Liver (tissue), 9 donors: Measurements from ENCODE around the gene EIF3F. TPM values are rescaled to one million over a fixed set of nuclear protein-coding genes. Genes with fewer than 3 reads are reported as not detected.

ENCODE experiments used
- DNase-seq: peaks from one replicate; pipeline ENCODE4 v3.0.0-alpha.2; 2017; ENCODE audit warnings: low spot score
- H3K27ac ChIP-seq, 2 donors: one replicate each; pipeline ENCODE4 v1.7.0; 2013; ENCODE audit warnings: inconsistent platforms in 2 of 2, low read length in 2 of 2, control low read depth in 1 of 2, low read depth in 1 of 2, mild to moderate bottlenecking in 1 of 2
- H3K27me3 ChIP-seq, 4 donors: one replicate each; pipeline versions ENCODE4 v1.6.1 to v1.7.0; 2013; ENCODE audit warnings: low read length in 3 of 4, inconsistent platforms in 1 of 4, mild to moderate bottlenecking in 1 of 4, moderate library complexity in 1 of 4; ENCODE audit not compliant: control insufficient read depth in 4 of 4, insufficient read depth in 4 of 4
- H3K36me3 ChIP-seq, 4 donors: one replicate each; pipeline versions ENCODE4 v1.6.1 to v1.7.0; 2013; ENCODE audit warnings: low read length in 3 of 4, mild to moderate bottlenecking in 3 of 4, low read depth in 1 of 4, moderate library complexity in 1 of 4; ENCODE audit not compliant: control insufficient read depth in 4 of 4, insufficient read depth in 3 of 4
- H3K4me1 ChIP-seq, 4 donors: one replicate each; pipeline versions ENCODE4 v1.6.1 to v1.7.0; 2013; ENCODE audit warnings: low read length in 3 of 4, mild to moderate bottlenecking in 3 of 4, moderate library complexity in 1 of 4; ENCODE audit not compliant: control insufficient read depth in 4 of 4, insufficient read depth in 4 of 4
- H3K4me3 ChIP-seq, 3 donors: one replicate each; pipeline versions ENCODE4 v1.6.1 to v1.7.0; 2013; ENCODE audit warnings: low read length in 3 of 3, control low read depth in 1 of 3, low read depth in 1 of 3, mild to moderate bottlenecking in 1 of 3
- H3K9ac ChIP-seq, 2 donors: one replicate each; pipeline ENCODE4 v1.7.0; 2013; ENCODE audit warnings: low read length in 2 of 2, mild to moderate bottlenecking in 2 of 2, moderate library complexity in 2 of 2, control low read depth in 1 of 2, low read depth in 1 of 2
- H3K9me3 ChIP-seq, 4 donors: one replicate each; pipeline versions ENCODE4 v1.6.1 to v1.7.0; 2013; ENCODE audit warnings: low read length in 3 of 4; ENCODE audit not compliant: control insufficient read depth in 4 of 4
- ATF3 ChIP-seq: IDR thresholded peaks from 2 replicates; pipeline ENCODE4 v1.6.1; 2016; ENCODE audit warnings: antibody characterized with exemption
- CTCF ChIP-seq: fragments of 150-350 bp; IDR thresholded peaks from 2 replicates; pipeline ENCODE4 v1.5.1; 2017; ENCODE audit warnings: improper control_type of control experiment, low read depth, low read length; ENCODE audit not compliant: missing input control
- EGR1 ChIP-seq, 2 donors: IDR thresholded peaks; 2 replicates each; pipeline ENCODE4 v1.6.1; 2016 to 2018; ENCODE audit warnings: antibody characterized with exemption in 2 of 2, low read depth in 2 of 2
- FOXA1 ChIP-seq: IDR thresholded peaks from 2 replicates; pipeline ENCODE4 v1.6.1; 2016; ENCODE audit warnings: antibody characterized with exemption
- FOXA2 ChIP-seq: IDR thresholded peaks from 2 replicates; pipeline ENCODE4 v1.6.1; 2016; ENCODE audit warnings: antibody characterized with exemption
- GABPA ChIP-seq, 2 donors: IDR thresholded peaks in 1 of 2; conservative IDR thresholded peaks in 1 of 2; 2 replicates each; pipeline ENCODE4 v1.6.1; 2016; ENCODE audit warnings: antibody characterized with exemption in 2 of 2, mild to moderate bottlenecking in 1 of 2, moderate library complexity in 1 of 2
- HNF4A ChIP-seq, 2 donors: conservative IDR thresholded peaks; 2 replicates each; pipeline ENCODE4 v1.6.1; 2016; ENCODE audit warnings: antibody characterized with exemption in 2 of 2, mild to moderate bottlenecking in 2 of 2
- HNF4G ChIP-seq: IDR thresholded peaks from 2 replicates; pipeline ENCODE4 v1.6.1; 2016; ENCODE audit warnings: antibody characterized with exemption
- JUND ChIP-seq, 2 donors: IDR thresholded peaks; 2 replicates each; pipeline ENCODE4 v1.6.1; 2016; ENCODE audit warnings: antibody characterized with exemption in 2 of 2
- MAX ChIP-seq: IDR thresholded peaks from 2 replicates; pipeline ENCODE4 v1.6.1; 2016; ENCODE audit warnings: antibody characterized with exemption
- NR2F2 ChIP-seq: IDR thresholded peaks from 2 replicates; pipeline ENCODE4 v1.6.1; 2016; ENCODE audit warnings: antibody characterized with exemption
- RAD21 ChIP-seq, 2 donors: IDR thresholded peaks; 2 replicates each; pipeline ENCODE4 v1.6.1; 2016; ENCODE audit warnings: antibody characterized with exemption in 2 of 2, mild to moderate bottlenecking in 2 of 2
- RXRA ChIP-seq, 2 donors: IDR thresholded peaks; 2 replicates each; pipeline ENCODE4 v1.6.1; 2017 to 2018; ENCODE audit warnings: antibody characterized with exemption in 2 of 2, mild to moderate bottlenecking in 1 of 2
- SP1 ChIP-seq: IDR thresholded peaks from 2 replicates; pipeline ENCODE4 v1.6.1; 2018; ENCODE audit warnings: antibody characterized with exemption, mild to moderate bottlenecking
- TAF1 ChIP-seq: conservative IDR thresholded peaks from 2 replicates; pipeline ENCODE4 v1.6.1; 2016; ENCODE audit warnings: antibody characterized with exemption, mild to moderate bottlenecking
- YY1 ChIP-seq: IDR thresholded peaks from 2 replicates; pipeline ENCODE4 v1.6.1; 2016; ENCODE audit warnings: antibody characterized with exemption, mild to moderate bottlenecking
- ZBTB33 ChIP-seq: IDR thresholded peaks from 2 replicates; pipeline ENCODE4 v1.6.1; 2016; ENCODE audit warnings: antibody characterized with exemption
- WGBS: extraction: QIAGEN DNeasy Blood & Tissue Kit; methylation state at CpG from one replicate; pipeline ENCODE4 v1.1.7; 2013; 5-methylcytosine and 5-hydroxymethylcytosine counted together
- polyA plus RNA-seq, 2 donors: library from polyadenylated mRNA; stranded (reverse) in 1 of 2; unstranded in 1 of 2; fragments of 200-250 nt in 1 of 2; fragments of >200 nt in 1 of 2; fragmentation: Nextera tagmentation in 1 of 2; extraction: Ambion mirVana in 1 of 2; gene quantifications; one replicate each; pipeline versions ENCODE4 v1.2.1 to v1.2.3, GENCODE V29; 2013 to 2015
- total RNA-seq, 2 donors: library from RNA; depleted of rRNA; stranded (reverse); fragments of >200 nt; gene quantifications; one replicate each; pipeline ENCODE4 v1.2.3, GENCODE V29; 2014
- TF ChIP-seq, protein P1 (sequence below): IDR thresholded peaks from 2 replicates; pipeline ENCODE4 v1.6.1; 2016; ENCODE audit warnings: antibody characterized with exemption, mild to moderate bottlenecking
- donor health status: healthy.
- donor health status: healthy.
- donor health status: healthy.
- donor health status: healthy.
- donor health status: healthy.

Gene EIF3F
- total and polyA plus RNA-seq, 4 donors: 59.4 to 246 (median 147) TPM

DNA sequence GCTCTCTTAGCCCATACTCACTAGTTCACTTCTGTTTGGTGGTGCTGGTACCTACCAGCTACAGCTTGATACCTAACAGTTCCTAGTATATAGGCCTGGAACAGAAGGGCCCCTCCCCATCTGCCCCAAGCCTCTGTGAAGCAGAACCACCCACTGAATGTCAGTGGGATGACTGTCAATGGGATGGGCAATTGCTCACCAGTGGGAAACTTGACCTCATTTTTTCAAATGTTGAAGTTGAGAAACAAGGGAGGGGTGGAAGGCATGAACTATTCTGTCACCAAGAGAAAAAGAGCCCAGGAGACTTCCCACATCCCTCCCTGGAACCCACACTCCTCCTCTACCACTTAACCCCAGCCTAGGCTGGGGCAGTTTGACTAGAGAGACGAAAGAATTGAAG, 21.8 kb upstream of the EIF3F start, which contains the start of gene NLRP10 (continued):
- no peak for TF ChIP-seq SP1

DNA sequence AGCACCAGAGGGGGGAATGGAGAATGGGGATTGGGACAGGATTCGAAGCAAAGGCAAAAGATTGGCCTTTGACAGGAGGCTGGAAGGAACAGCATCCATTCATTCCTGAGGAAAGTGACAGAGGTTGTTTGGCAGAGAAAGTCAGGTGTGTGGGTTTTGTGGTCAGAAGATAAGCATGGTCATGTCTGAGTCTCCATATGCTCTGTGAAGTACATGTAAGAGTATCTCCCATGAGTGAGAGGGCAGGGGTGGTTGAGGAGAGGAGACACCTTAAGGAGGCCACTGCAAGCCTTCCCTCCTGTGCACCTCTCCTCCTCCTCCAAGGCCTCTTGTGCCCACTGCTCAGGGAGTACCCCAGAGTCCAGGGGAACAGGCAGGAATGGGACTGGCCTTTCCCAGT, 20.0 kb upstream of the EIF3F start:
- 55% methylated on average over 1 of the region's 1 CpG for WGBS
- DNase-seq: no peak
- Histone ChIP-seq H3K9me3 (no peaks in the 10 kb centered on the region), H3K4me1 (no peaks in the 10 kb centered on the region), H3K4me3 (no peak overlapping the region), H3K27me3 (no peaks in the 10 kb centered on the region), H3K27ac (no peak overlapping the region), H3K36me3 (no peaks in the 10 kb centered on the region), H3K9ac (no peak overlapping the region)
- TF ChIP-seq HNF4A (conservative IDR thresholded peaks at IDR 0.05) (no peak), SP1 (no peak), YY1 (no peak), RXRA (IDR thresholded peaks at IDR 0.05) (no peak), TAF1 (no peak), CTCF (no peak), ATF3 (no peak), NR2F2 (no peak), FOXA2 (no peak), JUND (IDR thresholded peaks at IDR 0.05) (no peak), HNF4G (no peak), FOXA1 (no peak), ZBTB33 (no peak), GABPA (IDR thresholded peaks at IDR 0.05 in 1 of 2, conservative IDR thresholded peaks at IDR 0.05 in 1 of 2) (no peak), MAX (no peak), EGR1 (IDR thresholded peaks at IDR 0.05; ENCODE audit: low read depth in 2 of 2) (no peak), RAD21 (IDR thresholded peaks at IDR 0.05) (no peak)
- TF ChIP-seq, protein P1, sequence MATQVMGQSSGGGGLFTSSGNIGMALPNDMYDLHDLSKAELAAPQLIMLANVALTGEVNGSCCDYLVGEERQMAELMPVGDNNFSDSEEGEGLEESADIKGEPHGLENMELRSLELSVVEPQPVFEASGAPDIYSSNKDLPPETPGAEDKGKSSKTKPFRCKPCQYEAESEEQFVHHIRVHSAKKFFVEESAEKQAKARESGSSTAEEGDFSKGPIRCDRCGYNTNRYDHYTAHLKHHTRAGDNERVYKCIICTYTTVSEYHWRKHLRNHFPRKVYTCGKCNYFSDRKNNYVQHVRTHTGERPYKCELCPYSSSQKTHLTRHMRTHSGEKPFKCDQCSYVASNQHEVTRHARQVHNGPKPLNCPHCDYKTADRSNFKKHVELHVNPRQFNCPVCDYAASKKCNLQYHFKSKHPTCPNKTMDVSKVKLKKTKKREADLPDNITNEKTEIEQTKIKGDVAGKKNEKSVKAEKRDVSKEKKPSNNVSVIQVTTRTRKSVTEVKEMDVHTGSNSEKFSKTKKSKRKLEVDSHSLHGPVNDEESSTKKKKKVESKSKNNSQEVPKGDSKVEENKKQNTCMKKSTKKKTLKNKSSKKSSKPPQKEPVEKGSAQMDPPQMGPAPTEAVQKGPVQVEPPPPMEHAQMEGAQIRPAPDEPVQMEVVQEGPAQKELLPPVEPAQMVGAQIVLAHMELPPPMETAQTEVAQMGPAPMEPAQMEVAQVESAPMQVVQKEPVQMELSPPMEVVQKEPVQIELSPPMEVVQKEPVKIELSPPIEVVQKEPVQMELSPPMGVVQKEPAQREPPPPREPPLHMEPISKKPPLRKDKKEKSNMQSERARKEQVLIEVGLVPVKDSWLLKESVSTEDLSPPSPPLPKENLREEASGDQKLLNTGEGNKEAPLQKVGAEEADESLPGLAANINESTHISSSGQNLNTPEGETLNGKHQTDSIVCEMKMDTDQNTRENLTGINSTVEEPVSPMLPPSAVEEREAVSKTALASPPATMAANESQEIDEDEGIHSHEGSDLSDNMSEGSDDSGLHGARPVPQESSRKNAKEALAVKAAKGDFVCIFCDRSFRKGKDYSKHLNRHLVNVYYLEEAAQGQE: no peak
